ENCODE measurements around the gene AQP5.

Gene AQP5

GRCh38 chr12:49947593-49948226 is 14.0 kb upstream of the AQP5 start:
- no peak overlapping the region for H3K4me3 ChIP-seq (ENCODE audit: low read length)
- no peak for DNase-seq (ENCODE audit: low read depth, low spot score)

- DNase-seq (ENCODE audit: low read depth, low spot score), result no peak
- no peak overlapping the region for H3K4me3 ChIP-seq (ENCODE audit: low read length)
Measured at GRCh38 chr12:49948866-49949845, 12.5 kb upstream of the AQP5 start.

- no peak overlapping the region for H3K4me3 ChIP-seq (ENCODE audit: low read length)
- no peak for DNase-seq (ENCODE audit: low read depth, low spot score)
Measured at GRCh38 chr12:49949866-49950265, 11.8 kb upstream of the AQP5 start.

GRCh38 chr12:49950273-49951251 is 11.1 kb upstream of the AQP5 start, which contains the start of gene AQP2:
AQP2 (plus strand) TSS chr12:49950737; CDS start chr12:49950831, 94 bp downstream.
- no peak for DNase-seq (ENCODE audit: low read depth, low spot score)

GRCh38 chr12:49951411-49952240 is 10.0 kb upstream of the AQP5 start:
- no peak overlapping the region for H3K4me3 ChIP-seq (ENCODE audit: low read length)
- DNase-seq (ENCODE audit: low read depth, low spot score), result no peak

More at GRCh38 chr12:49950273-49951251, 11.1 kb upstream of the AQP5 start, which contains the start of gene AQP2:
- no peak within 1 kb of the TSS for H3K4me3 ChIP-seq (ENCODE audit: low read length)

GRCh38 chr12:49952391-49953055 is 9.1 kb upstream of the AQP5 start:
- H3K4me3 ChIP-seq (ENCODE audit: low read length), result no peak overlapping the region
- DNase-seq (ENCODE audit: low read depth, low spot score), result no peak

- H3K4me3 ChIP-seq (ENCODE audit: low read length), result no peak overlapping the region
- no peak for DNase-seq (ENCODE audit: low read depth, low spot score)
Measured at GRCh38 chr12:49953151-49953550, 8.5 kb upstream of the AQP5 start.

- no peak for DNase-seq (ENCODE audit: low read depth, low spot score)
- no peak overlapping the region for H3K4me3 ChIP-seq (ENCODE audit: low read length)
Measured at GRCh38 chr12:49953961-49954846, 7.5 kb upstream of the AQP5 start.

- no peak overlapping the region for H3K4me3 ChIP-seq (ENCODE audit: low read length)
Measured at GRCh38 chr12:49954863-49955830, 6.5 kb upstream of the AQP5 start.

GRCh38 chr12:49955899-49956662 is 5.6 kb upstream of the AQP5 start:
- no peak for DNase-seq (ENCODE audit: low read depth, low spot score)
- H3K4me3 ChIP-seq (ENCODE audit: low read length), result no peak overlapping the region

More at GRCh38 chr12:49954863-49955830, 6.5 kb upstream of the AQP5 start:
- no peak for DNase-seq (ENCODE audit: low read depth, low spot score)

GRCh38 chr12:49956663-49957569 is 4.8 kb upstream of the AQP5 start:
- DNase-seq (ENCODE audit: low read depth, low spot score), result no peak
- H3K4me3 ChIP-seq (ENCODE audit: low read length), result no peak overlapping the region

- no peak overlapping the region for H3K4me3 ChIP-seq (ENCODE audit: low read length)
- DNase-seq (ENCODE audit: low read depth, low spot score), result no peak
Measured at GRCh38 chr12:49957570-49957967, 4.1 kb upstream of the AQP5 start.

- no peak overlapping the region for H3K4me3 ChIP-seq (ENCODE audit: low read length)
- DNase-seq (ENCODE audit: low read depth, low spot score), result peak; percentile 70
Measured at GRCh38 chr12:49959685-49960473, 1.8 kb upstream of the AQP5 start.

Measured in Jurkat, Clone E6-1 (cell line).